ENCODE results near the gene REEP6. TPM values are rescaled to one million over a fixed set of nuclear protein-coding genes. Genes with fewer than 3 reads are reported as not detected.

The REEP6 gene
- total RNA-seq, 4 donors from 2014 or later: 1.1 to 2.3 (median 1.5) TPM

- Histone ChIP-seq H3K9me3 (no peaks in the 10 kb centered on the region), H3K4me1 (no peaks in the 10 kb centered on the region), H3K27ac (no peak overlapping the region), H3K27me3 (peaks cover 60 to 64% (median 62%) of the 10 kb centered on the region in 3 donors), H3K4me3 (no peak overlapping the region), H3K36me3 (peaks cover 0 to 4% of the 10 kb centered on the region in 2 donors)
- DNase-seq (no peak), ATAC-seq (no peak)
- TF ChIP-seq CTCF (IDR thresholded peaks at IDR 0.05 in 4 of 5, conservative IDR thresholded peaks at IDR 0.05 in 1 of 5) (no peak), POLR2A (IDR thresholded peaks at IDR 0.05) (no peak)
- in situ Hi-C loops (cut with MboI; ENCODE audit: low sequenced_read_pairs in 4 of 4): no loop called here
- intact Hi-C loops (cut with DNase I; ENCODE audit: low total_unique reads): no loop called here
Measured at GRCh38 chr19:1446713-1447481, 44.1 kb upstream of the REEP6 start.

GRCh38 chr19:1447504-1447903 is 43.5 kb upstream of the REEP6 start:
- DNase-seq: no peak
- H3K36me3 ChIP-seq: no peaks in the 10 kb centered on the region
- H3K9me3 ChIP-seq: no peaks in the 10 kb centered on the region
- no peak overlapping the region for H3K4me3 ChIP-seq
- no peak for ATAC-seq
- in situ Hi-C loops (cut with MboI; ENCODE audit: low sequenced_read_pairs in 4 of 4): no loop called here
- H3K4me1 ChIP-seq: no peaks in the 10 kb centered on the region
- TF ChIP-seq POLR2A (IDR thresholded peaks at IDR 0.05) (no peak), CTCF (IDR thresholded peaks at IDR 0.05 in 4 of 5, conservative IDR thresholded peaks at IDR 0.05 in 1 of 5) (no peak)
- no peak overlapping the region for H3K27ac ChIP-seq
- peaks cover 66 to 70% (median 68%) of the 10 kb centered on the region in 3 donors for H3K27me3 ChIP-seq
- intact Hi-C loops (cut with DNase I; ENCODE audit: low total_unique reads): no loop called here

DNA sequence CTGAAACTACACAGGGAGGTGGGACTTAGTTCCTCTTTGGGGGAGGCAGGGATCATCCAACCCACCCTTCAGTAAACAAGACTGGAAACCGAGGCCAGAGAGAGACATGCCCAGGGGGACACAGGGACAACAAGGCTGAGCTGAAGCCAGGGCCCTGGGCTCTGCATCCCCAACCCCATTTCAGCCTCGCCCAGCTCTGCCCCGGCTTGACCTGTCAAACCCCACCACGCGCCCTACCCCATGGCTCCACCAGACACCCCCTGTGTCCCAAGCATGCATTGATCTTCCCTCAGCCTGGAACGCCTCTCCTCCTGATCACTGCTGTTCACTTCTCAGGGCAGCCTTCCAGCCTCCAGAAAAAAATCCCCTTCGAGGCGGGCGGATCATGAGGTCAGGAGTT is 43.0 kb upstream of the REEP6 start:
- intact Hi-C loops (cut with DNase I; ENCODE audit: low total_unique reads) (no loop called here), in situ Hi-C loops (cut with MboI; ENCODE audit: low sequenced_read_pairs in 4 of 4) (no loop called here)
- H3K36me3 ChIP-seq: no peaks in the 10 kb centered on the region
- DNase-seq: no peak
- no peak overlapping the region for H3K4me3 ChIP-seq
- ATAC-seq: no peak
- H3K27me3 ChIP-seq: peaks cover 71 to 74% (median 72%) of the 10 kb centered on the region in 3 donors
- no peaks in the 10 kb centered on the region for H3K4me1 ChIP-seq
- no peak overlapping the region for H3K27ac ChIP-seq
- no peak for TF ChIP-seq CTCF (IDR thresholded peaks at IDR 0.05 in 4 of 5, conservative IDR thresholded peaks at IDR 0.05 in 1 of 5)
- TF ChIP-seq POLR2A (IDR thresholded peaks at IDR 0.05): no peak
- no peaks in the 10 kb centered on the region for H3K9me3 ChIP-seq

DNA sequence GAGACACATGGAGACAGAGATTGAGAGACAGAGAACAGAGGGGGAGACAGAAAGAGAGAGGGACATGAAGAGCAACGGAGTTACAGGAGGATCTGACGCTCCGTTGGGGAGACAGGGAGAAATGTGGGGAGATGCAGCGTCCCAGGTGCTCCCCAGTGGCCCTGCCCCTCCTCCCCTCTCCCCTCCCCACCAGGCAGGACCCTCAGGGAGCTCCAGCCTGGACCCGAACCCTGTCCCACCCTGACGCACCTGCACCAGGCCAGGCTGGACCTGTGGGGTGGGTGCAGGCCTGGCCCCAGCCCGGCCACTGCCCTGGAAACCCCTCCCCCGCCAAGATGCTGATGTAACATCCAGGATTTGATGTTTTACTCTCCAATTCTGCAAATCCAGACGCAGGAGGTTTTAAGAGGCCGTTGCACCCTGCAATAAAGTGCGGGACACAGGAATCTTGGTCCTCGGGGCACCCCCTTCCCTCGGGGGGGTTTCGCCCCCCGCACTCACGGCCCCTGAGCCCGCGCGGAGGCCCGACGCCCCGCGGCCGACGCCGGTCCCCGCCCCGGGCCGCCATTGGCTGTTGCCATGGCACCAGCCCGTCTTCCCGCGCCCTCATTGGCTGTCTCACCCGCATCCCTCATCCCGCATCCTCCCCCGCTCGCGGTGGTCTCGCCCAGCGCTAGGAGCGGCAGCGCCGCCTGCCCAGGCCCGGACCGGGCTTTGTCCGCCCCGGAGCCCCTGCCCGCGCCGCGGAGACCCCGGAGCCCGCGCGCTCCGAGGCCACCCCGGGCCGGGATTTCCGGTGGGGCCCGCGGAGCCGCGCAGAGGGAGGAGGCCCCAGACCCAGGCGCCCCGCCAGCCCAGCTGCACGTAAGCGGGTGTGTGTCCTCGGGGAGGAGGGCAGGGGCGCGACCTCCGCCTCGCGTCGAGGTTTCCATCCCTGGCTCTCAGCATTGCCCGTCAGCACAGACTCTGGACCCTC is 41.2 kb upstream of the REEP6 start, which contains the start of gene APC2:
APC2 (plus strand) TSS at position 655 of the 976 bp plus-strand sequence. CDS start 2,881 bp downstream, outside the sequence.
- DNase-seq (no peak), ATAC-seq (no peak)
- TF ChIP-seq POLR2A (IDR thresholded peaks at IDR 0.05) (no peak), CTCF (IDR thresholded peaks at IDR 0.05 in 4 of 5, conservative IDR thresholded peaks at IDR 0.05 in 1 of 5) (no peak)
- Histone ChIP-seq H3K27ac (no peak within 1 kb of the TSS), H3K36me3 (no peaks in the 10 kb centered on the region), H3K9me3 (no peaks in the 10 kb centered on the region), H3K4me3 (no peak within 1 kb of the TSS), H3K27me3 (peaks cover 85 to 92% (median 89%) of the 10 kb centered on the region in 3 donors), H3K4me1 (peaks cover 0 to 9% of the 10 kb centered on the region in 2 donors)
- intact Hi-C loops (cut with DNase I; ENCODE audit: low total_unique reads) (no loop called here), in situ Hi-C loops (cut with MboI; ENCODE audit: low sequenced_read_pairs in 4 of 4) (no loop called here)
